ENCODE results near the gene WDR44.

GRCh38 chrX:118345045-118345463 lies 852 bp upstream of the WDR44 start:
- TF ChIP-seq POLR2A (IDR thresholded peaks at IDR 0.05), result no peak
- TF ChIP-seq, protein P1, sequence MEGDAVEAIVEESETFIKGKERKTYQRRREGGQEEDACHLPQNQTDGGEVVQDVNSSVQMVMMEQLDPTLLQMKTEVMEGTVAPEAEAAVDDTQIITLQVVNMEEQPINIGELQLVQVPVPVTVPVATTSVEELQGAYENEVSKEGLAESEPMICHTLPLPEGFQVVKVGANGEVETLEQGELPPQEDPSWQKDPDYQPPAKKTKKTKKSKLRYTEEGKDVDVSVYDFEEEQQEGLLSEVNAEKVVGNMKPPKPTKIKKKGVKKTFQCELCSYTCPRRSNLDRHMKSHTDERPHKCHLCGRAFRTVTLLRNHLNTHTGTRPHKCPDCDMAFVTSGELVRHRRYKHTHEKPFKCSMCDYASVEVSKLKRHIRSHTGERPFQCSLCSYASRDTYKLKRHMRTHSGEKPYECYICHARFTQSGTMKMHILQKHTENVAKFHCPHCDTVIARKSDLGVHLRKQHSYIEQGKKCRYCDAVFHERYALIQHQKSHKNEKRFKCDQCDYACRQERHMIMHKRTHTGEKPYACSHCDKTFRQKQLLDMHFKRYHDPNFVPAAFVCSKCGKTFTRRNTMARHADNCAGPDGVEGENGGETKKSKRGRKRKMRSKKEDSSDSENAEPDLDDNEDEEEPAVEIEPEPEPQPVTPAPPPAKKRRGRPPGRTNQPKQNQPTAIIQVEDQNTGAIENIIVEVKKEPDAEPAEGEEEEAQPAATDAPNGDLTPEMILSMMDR (IDR thresholded peaks at IDR 0.05), result no peak
